C4-2B (cell line): Measurements from ENCODE around the gene OR10J4.

Experiments
- H3K27ac ChIP-seq: fragments of 450-650 bp; 2 replicates; pipeline ENCODE4 v1.5.1; 2017
- CTCF ChIP-seq: fragments of 450-650 bp; conservative IDR thresholded peaks from 2 replicates; pipeline ENCODE4 v1.5.1; 2017; ENCODE audit warnings: mild to moderate bottlenecking
- ZFX ChIP-seq: fragments of 450-650 bp; IDR thresholded peaks from 2 replicates; pipeline ENCODE4 v1.6.1; 2017

Gene OR10J4

DNA sequence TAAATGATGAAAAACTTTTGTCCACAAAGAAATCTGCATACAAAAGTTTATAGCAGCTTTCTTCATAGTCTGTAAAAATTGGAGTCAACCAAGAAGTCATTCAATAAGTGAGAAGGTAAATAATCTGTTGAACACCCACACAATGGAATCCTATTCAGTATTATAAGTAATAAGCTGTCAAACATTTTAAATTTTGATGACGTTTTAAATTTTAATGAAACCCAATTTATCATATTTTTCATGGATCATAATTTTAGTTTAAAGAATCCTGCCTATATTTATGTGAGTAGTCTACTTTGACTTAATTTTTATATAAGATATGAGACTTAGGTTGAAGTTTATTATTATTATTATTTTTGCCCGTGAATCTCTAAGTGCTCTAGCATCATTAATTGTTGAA, 27.5 kb downstream of the OR10J4 start:
- no peak overlapping the region for H3K27ac ChIP-seq
- no peak for TF ChIP-seq ZFX
- no peak for TF ChIP-seq CTCF

- no peak for TF ChIP-seq ZFX
- TF ChIP-seq CTCF = no peak
- no peak overlapping the region for H3K27ac ChIP-seq
These were observed 33.2 kb downstream of the OR10J4 start for GRCh38 chr1:159465191-159465603.

DNA sequence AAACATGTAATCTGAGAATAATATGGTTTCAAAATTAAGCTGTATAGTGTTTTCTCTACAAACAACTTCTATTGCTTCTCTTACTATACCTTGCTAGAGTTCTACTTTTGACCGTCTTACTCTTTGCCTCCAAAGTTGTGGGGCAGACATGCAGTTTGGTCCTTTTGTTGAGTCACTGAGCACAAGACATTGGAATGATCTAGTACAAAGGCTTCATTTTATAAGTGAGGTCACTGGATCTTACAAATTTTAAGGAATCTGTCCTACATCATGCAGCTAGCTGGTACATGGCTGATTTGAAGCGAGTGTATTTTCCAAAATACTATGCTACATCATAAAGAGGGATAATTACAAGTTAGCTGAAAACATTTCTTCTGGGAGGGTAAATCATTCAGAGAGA, 36.3 kb downstream of the OR10J4 start:
- no peak for TF ChIP-seq CTCF
- no peak for TF ChIP-seq ZFX
- no peak overlapping the region for H3K27ac ChIP-seq

DNA sequence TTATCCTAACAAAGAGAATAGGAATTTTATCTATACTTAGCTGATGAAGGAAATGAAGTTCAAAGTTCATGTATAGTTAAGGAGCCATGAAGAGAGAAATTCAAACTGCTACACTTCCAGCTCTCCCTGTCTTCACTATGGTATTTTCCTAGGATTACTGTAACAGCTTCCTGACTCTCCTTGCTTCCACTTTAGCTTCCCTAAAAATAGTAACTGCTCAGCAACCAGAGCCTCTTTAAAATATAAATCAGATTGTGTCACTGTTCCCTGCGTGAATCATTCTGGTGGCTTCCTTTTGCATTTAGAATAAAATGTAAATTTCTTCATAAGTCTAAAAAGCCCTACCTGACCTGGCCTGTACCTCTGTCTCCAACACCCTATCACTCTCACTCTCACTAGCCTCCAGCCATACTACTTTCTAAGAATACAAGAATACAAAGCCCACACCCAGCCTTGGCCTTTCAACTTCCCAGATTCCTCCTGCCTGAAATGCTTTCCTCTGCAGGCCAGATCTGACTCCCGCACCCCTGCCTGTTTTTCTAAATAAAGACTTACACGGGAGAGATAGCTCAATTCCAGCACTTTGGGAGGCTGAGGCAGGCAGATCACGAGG, 38.0 kb downstream of the OR10J4 start:
- no peak overlapping the region for H3K27ac ChIP-seq
- TF ChIP-seq CTCF (no peak), ZFX (no peak)

DNA sequence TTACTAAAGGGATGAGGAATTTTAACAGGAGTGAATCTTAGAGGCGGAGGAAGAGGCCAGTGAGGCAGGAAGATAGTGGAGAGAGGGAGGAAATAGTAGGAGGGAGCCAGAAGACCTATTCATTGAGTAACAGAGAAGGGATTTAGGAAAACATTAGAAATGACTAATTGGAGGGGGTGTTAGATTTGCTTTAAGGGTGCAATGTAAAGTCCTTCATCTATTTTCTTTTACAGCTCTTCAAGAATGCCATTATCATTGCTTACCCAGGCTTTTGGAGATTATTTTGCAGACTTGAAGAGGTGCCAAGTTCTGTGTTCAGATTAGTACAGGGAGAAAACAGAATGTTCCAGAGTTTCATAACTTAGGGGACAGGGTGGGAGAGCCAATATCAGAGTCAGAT, 41.3 kb downstream of the OR10J4 start:
- no peak for TF ChIP-seq ZFX
- no peak for TF ChIP-seq CTCF
- no peak overlapping the region for H3K27ac ChIP-seq

DNA sequence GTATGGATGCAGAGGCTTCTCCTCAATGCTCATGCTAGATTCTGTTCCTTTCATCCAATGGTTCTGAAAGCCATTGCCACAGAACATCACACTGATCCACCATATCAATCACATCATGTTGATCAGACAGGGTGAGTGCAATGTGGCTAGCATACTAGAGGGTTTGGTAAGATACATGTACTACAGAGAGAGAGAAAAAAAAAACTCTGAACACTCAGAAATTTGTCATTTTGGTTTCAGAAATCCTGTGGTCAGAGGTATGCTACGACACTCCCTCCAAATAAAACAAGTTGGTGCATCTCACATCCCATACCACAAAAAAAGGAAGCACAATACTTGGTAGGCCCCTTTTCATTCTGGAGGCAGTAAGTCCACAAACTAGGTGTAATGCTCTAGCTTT, 42.9 kb downstream of the OR10J4 start:
- no peak overlapping the region for H3K27ac ChIP-seq
- TF ChIP-seq CTCF (no peak), ZFX (no peak)
